Right kidney (tissue), 1 donor: ENCODE results near the gene MCF2L2.
"Not testable (repeated sequence)": the region's sequence is repeated elsewhere in the genome, so short reads cannot be mapped to it uniquely, and the experiment has no call there.

Experiments used
- DNase-seq: peaks from one replicate; pipeline ENCODE4 v3.0.0-alpha.2; 2016

Gene MCF2L2

DNA sequence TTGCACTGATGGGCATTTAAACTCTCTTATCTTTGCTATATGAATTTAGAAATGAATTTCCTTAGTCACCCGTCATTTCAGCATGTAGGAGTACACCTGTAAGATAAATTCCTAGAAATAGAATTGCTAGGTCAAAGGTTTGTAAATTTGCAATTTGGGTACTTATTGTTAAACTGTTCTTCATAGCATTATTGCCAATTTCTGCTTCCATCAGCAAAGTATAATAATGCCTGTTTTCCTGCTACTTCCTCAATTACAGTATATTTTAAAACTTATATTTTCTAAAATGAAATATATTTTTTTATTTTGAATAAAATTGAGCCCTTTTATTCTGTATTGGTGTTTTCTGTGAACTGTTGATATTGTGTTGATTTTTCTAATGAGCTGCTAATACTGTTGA, 16.3 kb upstream of the MCF2L2 start:
- no peak for DNase-seq

DNA sequence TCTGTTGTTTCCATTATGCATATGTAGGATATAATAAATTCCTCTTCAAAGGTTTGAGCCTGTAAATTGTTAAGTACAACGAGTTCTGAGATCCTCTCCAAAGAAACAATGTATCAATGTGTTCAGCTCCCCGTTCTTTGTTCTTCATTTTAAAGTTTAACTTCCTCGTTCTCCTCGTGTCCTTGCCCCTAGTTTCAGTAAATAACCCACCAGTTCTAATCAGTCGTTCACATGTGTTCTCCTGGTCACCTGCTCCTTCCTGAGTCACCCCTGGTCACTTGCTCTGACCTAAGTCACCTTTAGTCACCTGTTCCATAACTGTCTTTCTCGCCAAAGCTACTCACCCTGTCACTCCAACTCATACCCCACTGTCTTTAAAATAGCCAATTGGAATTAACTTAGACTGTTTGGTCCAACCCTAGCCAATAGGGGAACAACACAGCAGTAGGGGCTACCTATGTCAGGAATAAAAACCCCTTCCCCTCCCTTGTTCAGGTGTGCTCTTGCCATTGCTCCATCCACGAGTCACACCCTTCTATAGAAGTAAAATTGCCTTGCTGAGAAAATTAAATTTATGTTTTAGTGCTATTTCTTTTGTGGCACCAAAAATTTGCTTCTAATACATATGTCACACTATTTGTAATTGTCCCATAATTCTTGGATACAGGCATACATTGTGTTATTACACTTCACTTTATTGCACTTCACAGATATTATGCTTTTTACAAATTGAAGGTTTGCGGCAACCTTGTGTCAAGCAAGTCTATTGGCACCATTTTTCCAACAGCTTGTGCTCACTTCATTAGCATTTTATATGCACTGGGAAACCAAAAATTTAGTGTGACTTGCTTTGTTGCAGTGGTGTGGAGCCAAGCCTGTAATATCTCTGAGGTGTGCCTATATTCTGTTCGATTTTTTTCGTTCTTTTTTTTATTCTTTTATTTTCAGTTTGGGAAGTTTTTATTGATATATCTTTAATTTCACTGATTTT, 15.3 kb upstream of the MCF2L2 start:
- DNase-seq, result no peak

DNA sequence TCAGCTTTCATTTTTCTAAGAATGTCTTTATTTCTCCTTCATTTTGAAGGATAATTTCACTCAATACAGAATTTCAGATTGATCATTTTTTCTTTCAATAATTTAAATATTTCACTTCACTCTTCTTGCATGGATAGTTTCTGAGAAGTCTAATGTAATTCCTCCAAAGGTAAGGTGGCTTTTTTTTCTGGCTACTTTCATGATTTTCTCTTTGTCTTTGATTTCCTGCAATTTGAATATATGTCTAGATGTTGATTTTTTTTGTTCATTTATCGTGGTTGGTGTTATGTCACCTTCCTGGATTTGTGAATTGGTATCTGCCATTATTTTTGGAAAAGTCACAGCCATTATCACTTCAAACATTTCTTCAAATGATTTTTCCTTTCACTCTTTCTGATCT, 14.6 kb upstream of the MCF2L2 start:
- no peak for DNase-seq

DNA sequence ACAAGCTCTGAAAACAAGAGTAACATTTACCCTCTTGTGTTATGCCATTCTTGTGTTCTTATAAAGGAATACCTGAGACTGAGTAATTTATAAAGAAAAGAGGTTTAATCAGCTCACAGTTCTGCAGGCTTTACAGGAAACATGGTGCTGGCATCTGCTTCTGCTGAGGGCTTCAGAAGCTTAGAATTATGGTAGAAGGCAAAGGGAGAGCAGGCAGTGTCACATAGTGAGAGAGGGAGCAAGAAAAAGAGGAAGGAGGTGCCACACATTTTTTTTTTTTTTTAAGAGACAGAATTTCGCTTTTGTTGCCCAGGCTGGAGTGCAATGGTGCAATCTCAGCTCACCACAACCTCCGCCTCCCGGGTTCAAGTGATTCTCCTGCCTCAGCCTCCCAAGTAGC, 12.1 kb upstream of the MCF2L2 start:
- DNase-seq, result not testable (repeated sequence)

DNA sequence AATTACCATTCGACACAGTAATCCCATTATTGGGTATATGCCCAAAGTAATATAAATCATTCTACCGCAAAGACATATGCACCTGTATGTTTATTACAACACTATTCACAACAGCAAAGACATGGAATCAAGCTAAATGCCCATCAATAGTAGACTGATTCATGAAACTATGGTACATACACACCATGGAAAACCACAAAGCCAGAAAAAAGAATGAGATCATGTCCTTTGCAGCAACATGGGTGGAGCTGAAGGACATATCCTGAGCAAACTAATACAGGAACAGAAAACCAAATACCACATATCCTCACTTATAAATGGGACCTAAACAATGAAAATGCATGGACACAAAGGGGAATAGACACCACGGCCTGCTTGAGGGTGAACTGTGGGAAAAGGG, 11.1 kb upstream of the MCF2L2 start:
- DNase-seq, result no peak

DNA sequence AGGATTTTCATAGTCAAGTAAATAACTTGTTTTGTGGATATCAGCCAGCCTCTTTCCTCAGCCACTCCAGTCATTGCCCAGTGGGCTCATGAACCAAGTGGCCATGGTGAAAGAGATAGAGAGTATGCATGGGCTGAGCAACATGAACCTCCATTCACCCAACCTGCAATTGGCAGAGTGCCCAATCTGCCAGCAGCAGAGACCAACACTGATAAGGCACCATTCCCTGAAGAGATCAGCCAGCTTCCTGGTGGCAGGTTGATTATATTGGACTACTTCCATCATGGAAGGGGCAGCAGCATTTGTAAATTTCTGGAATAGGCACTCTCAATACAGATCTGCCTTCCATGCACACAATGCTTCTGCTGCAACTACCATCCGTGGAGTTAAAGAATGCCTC, 10.3 kb upstream of the MCF2L2 start:
- DNase-seq, result no peak

DNA sequence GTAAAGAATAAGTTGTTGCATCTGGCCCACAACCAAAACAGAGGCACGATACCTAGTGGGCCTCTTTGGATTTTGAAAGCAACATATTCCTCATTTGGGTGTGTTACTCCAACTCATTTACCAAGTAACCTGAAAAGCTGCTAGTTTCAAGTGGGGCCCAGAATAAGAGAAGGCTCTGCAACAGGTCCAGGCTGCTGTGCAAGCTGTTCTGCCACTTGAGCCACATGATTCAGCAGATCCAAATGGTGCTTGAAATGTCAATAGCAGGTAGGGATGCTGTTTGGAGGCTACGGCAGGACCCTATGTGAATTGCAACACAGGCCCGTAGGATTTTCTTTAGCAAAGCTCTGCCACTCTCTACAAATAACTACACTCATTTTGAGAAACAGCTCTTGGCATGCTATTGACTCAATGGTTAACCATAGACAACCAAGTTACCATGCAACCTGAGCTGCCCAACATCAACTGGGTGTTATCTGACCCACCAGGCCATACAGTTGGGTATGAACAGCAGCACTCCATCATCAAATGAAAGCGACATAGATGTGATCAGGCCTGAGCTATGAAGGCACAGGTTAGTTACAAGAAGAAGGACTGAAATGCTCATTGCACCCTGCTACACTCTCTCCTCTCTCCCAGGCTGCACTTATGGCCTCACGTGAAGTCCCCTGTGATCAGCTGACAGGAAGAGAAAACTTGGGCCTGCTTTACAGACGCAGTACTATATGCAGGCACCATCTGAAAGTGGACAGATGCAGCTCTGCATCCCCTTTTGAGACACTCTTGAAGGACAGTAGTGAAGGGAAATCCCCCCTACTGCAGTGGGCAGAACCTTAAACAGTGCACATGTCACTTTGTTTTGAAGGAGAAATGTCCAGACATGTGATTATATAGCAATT, 9.5 kb upstream of the MCF2L2 start:
- no peak for DNase-seq

DNA sequence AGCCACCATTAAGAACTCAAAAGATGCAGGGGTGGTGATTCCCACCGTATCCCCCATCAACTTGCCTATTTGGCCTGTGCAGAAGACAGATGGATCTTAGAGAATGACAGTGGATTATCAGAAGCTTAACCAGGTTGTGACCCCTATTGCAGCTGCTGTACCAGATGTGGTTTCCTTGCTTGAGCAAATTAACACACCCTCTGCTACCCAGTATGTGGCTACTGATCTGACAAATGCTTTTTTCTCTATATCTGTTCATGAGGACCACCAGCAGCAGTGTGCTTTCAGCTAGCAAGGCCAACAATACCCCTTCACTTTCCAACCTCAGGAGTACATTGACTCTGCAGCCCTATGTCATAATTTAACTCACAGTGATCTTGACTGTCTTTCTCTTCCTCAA, 8.6 kb upstream of the MCF2L2 start:
- no peak for DNase-seq

DNA sequence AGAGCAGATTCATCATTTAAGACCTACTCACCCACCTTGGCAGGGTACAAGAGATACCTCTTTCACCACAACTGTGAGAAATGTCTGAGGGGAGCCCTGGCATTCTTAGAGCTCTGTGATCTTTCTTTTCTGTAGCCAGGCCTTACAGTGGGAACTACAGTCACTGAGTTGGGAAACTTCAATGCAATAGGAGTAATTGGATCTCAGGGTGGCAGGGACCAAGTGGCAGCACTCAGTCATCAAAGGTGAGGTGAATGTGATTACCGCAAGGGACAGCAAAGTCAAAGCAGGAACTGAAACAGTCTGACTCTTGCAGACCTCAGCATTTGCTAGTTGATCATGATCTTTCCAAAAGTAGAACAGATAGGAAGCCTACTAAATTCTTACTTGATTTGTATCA, 7.2 kb upstream of the MCF2L2 start:
- no peak for DNase-seq

DNA sequence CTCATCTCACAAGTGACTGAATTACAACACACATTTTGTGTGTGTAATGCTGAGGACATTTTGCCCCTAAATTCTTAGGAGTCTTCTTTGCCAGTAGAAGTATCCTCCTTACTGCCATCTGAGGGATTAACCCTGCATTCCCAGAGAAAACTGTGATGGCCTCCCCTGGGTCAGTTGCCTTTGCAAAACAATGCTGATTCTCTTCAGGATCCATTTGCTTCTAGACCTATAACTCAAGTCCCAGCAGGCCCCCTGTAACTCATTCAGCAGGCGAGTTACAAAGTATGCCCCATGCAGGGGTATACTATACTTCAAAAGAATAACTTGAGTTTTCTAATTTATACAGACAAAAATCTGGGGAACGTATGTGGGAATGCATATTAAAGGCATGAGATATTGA, 6.6 kb upstream of the MCF2L2 start:
- DNase-seq, result no peak

DNA sequence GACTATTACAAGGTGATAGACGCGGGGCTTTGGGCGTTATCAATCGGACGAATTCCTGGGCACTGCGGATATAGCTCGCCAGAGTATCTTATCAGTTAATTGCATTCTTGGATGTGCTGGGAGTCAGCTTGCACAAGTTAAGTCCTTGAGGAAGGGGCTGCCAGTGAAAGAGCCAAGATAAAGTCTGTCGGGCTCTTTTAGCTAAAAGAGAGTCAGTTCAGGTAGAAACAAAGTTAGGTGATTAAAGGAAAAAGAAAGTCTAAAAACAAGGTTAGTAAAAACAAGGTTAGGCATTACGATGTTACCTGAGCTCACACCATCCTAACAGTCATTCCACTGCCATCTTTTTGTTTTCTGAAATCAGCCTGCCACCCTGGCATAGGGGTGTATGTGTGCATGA, 6.1 kb upstream of the MCF2L2 start:
- DNase-seq, result no peak

DNA sequence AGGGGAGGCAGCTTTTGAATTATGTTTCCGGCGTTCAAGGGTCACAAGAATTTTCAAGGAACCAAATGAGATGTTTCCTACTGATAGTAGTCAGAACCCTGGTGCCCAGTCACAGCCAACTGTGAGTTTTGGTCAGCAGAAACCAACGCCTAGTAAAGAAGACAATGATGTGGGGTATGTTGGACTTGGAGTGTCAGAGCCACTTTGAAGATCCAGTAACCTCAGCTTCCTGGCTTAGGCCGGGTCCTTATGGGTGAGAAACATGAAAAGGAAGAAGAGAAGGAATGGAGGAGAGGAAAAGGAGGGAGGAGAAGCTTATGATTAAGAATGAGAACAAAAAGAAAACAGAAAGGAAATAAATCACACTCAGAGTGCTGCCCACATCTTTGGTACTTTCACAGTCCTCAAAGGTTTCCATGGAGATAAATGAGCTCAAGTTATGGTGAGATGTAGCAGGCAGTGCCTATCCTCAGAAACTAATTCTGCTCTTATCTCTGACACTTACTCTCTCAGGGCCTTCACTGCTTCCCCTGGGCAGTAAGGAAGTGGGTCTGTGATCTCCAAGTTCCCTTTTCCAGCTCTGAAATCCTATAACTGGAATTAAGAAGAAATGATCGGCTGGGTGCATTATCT, 2.0 kb upstream of the MCF2L2 start:
- no peak for DNase-seq

DNA sequence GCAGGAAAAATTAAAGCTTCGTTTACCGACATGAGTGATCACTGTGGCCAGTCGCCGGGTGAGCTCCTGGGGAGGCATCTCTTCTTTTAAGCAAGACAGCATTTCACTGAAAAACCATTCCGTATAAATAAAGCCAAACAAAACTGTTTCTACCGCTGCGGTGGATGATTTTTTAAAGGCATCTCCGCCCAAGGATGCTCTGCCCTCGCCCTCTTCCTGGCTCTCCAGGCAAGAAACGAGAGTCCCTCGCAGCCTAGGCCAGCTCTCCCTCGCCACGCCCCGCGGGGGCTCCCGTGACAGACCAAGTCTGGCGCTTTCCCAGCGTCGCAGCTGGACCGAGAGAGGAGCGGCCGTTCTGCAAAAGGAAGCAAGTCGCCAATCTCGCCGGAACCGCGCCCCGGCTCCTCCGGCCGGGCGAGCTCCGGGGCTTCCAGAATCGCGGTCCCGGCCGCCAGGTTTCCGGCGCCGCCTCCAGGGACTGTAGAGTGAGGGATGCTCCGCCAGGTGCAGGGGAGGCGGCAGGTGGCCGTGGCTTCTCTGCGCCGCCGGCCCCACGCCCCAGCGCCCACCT, 458 bp downstream of the MCF2L2 start:
- peak; percentile 72 for DNase-seq

DNA sequence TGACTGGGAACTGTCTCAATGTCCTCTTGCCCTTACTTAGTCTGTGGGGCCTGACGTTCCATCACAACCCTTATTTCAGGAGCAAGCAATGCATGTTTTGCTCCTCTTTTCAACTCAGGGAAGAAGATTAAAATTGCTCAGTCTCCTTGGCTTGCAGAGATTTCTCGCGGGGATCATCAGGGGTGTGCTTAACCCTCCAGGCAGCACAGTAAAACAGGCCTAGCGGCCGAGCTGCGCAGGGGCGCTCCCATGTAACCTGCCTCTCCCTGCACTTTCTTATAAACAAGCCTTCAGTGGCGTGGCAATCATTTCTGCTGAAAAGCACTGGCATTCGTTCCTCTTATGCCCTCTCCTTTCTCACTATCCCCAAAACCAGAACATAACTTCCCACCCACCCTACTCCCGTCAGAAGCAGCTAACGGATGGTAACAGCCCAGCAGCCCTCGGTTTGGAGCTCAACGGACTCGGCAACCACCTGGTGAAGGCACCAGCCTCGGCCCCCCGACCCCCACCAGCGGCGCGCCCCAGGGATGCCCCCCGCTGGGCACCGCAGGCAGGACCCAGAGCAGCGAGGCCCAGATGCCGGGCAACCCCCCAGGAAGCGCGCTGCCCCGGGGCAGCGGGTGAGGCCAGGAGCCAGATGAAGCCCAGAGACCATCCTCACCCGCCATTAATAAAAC, 1.1 kb downstream of the MCF2L2 start:
- no peak for DNase-seq

DNA sequence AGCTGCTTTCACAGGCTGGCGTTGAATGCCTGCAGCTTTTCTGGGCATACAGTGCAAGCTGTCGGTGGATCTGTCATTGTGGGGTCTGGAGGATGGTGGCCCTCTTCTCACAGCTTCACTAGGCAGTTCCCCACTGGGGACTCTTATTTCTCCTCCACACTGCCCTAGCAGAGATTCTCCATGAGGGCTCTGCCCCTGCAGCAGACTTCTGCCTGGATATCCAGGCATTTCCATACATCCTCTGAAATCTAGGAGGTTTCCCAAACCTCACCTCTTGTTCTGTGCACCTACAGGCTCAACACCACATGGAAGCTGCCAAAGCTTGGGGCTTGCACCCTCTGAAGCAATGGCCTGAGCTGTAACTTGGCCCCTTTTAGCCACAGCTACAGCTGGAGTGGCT, 9.6 kb downstream of the MCF2L2 start:
- DNase-seq, result not testable (repeated sequence)

DNA sequence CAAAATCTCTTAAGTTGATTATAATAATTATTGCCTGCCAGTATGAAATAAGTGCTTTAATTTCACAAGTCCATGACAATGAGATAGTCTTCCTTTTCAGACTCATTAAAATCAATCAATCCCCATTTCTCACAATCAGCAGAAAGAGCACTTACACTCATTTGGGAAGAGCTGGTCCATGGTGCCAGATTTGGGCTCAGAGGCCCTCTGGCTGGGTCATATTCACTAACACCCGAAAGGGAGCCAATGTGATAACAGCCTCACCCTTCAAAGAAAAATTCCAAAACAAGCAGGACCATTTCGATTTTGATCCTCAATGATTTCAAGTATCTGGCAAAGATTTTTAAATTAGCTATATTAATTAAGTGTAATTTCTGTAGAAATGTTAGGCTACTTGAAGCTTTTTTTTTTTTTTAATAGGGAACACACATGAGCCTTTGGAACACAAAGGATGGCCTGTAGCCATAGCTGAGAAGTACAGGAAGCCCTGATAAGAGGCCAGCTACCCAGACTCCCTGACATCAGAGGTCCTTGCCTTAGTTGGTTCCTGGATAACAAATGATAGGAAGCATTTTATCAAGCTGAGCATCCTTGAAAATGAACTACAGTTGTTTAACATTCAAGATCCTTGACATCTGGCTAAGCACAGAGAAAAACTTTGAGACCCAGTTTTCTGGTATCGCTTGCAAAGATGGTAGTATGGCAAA, 17.1 kb downstream of the MCF2L2 start:
- DNase-seq, result no peak

DNA sequence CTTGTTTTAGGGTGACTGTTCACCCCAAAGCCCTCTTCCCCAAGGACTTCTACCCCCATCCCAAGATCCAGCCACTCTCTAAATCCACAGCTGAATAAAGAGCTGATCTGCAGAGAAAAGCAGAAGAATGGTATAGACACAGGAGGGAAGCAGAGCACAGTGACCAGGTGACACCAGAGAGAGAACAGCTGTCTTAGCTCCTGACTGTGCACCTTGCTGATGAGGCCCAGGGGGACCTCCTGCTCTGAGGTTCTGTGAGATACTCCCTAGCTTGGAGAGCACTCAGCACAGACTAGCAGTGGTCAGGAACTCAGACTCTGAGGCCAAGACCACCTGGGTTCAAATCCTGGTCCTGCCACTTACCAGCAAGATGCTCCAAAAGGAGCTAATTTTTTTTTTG, 17.7 kb downstream of the MCF2L2 start:
- no peak for DNase-seq

DNA sequence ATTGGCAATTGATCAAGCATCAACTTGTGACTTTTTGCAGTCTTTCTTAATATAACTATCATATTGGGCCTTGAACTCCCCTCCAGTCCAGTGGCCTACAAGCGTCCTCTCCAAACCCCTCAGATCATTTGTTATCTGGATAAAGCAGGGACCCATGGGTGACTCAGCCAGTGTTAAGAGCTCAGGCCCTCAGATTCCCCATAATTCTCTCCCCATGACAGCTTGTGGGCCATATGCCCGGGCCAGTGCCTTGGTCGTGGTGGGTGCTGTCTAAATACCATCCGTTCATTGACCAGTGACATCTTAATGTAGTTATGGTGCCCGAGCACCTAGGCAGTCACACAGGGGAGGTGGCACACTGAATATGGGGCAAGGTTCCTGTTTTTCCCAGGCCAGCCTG, 18.1 kb downstream of the MCF2L2 start:
- no peak for DNase-seq

DNA sequence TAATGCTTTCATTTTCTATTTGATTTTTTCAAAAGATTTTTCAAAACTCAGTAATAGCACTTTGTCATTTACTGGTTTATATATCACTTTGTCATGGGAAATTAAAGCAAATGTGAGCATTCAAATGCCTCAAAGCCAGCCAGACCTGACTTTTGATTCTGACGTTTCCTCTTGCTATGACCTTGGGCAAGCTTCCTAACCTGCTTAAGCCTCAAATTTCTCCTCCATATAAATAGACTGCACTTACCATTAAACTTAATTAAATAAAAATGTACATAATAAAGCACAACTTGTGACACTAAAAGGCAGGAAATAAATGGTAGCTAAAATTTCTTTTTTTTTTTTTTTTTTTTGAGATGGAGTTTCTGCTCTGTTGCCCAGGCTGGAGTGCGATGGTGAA, 19.2 kb downstream of the MCF2L2 start:
- DNase-seq, result no peak

DNA sequence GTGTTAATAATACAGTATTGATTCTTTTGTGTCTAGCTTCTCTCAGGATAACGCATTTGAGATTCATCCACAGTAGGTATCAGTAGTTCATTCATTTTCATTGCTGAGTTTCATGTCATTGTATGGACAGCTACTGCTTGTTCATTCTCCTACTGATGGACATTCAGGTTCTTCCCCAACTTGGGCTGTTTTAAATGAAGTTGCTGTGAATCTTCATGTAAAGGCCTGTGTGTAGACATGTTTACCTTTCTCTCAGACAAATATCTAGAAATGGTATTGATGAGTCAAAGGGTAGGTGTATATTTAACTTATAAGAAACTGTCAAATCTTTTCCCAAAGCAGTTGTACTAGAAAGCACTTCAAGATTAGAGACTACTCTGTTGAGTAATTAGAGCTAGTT, 26.7 kb downstream of the MCF2L2 start:
- DNase-seq, result no peak

DNA sequence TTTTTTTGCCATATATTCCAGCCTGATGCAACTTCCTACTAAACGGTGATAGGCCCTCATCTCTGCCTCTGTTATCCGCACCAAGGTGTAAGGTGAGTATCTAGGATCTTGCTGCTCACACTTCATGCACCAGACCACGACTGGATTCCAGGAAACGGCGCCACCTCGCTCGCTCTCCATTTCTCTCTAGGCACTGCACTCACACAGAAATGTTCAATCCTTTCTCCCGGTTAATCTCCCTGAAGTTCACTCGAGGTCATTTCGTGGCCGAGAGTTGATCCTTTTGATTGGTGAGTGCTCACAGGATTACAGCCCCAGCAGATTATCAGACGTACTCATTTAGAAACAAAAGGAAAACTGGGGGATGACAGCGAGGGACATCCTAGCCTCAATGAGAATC, 28.1 kb downstream of the MCF2L2 start:
- no peak for DNase-seq
